Osteoblast (primary cell): Measurements from ENCODE around the gene ZKSCAN7. TPM values are rescaled to one million over a fixed set of nuclear protein-coding genes. Genes with fewer than 3 reads are reported as not detected.
"Not testable (repeated sequence)": the region's sequence is repeated elsewhere in the genome, so short reads cannot be mapped to it uniquely, and the experiment has no call there.

Experiments used
- DNase-seq: peaks from one replicate; pipeline ENCODE4 v3.0.0; 2011; ENCODE audit warnings: low spot score, mixed read lengths; ENCODE audit not compliant: insufficient read length; ENCODE audit errors: missing footprints
- H2AFZ ChIP-seq: 2 replicates; pipeline ENCODE4 v1.6.0; 2011; ENCODE audit warnings: mild to moderate bottlenecking, low read length
- H3K27ac ChIP-seq: 2 replicates; pipeline ENCODE4 v1.5.1; 2011; ENCODE audit warnings: mild to moderate bottlenecking, low read depth, low read length, moderate library complexity
- H3K27me3 ChIP-seq: 2 replicates; pipeline ENCODE4 v1.6.0; 2012; ENCODE audit warnings: mild to moderate bottlenecking, control low read depth, inconsistent platforms, low read length, moderate library complexity; ENCODE audit not compliant: insufficient read depth
- H3K36me3 ChIP-seq: 2 replicates; pipeline ENCODE4 v1.5.1; 2011; ENCODE audit warnings: mild to moderate bottlenecking, low read length, control low read depth, moderate library complexity; ENCODE audit not compliant: insufficient read depth
- H3K4me1 ChIP-seq: 2 replicates; pipeline ENCODE4 v1.5.1; 2011; ENCODE audit warnings: mild to moderate bottlenecking, low read length, control low read depth, moderate library complexity; ENCODE audit not compliant: insufficient read depth
- H3K4me2 ChIP-seq: 2 replicates; pipeline ENCODE4 v1.6.0; 2011; ENCODE audit warnings: mild to moderate bottlenecking, low read length; ENCODE audit not compliant: insufficient read depth
- H3K4me3 ChIP-seq: fragments of 200-600 bp; sonication (generic); 3 replicates; pipeline ENCODE4 v1.5.1; 2012; ENCODE audit warnings: mild to moderate bottlenecking, low read length, inconsistent platforms; ENCODE audit not compliant: insufficient read depth
- H3K79me2 ChIP-seq: 2 replicates; pipeline ENCODE4 v1.6.0; 2012; ENCODE audit warnings: mild to moderate bottlenecking, low read length, control low read depth, inconsistent platforms; ENCODE audit not compliant: insufficient read depth
- H3K9me3 ChIP-seq: 2 replicates; pipeline ENCODE4 v1.5.1; 2011; ENCODE audit warnings: low read depth, low read length, control low read depth
- H4K20me1 ChIP-seq: 2 replicates; pipeline ENCODE4 v1.6.0; 2012; ENCODE audit warnings: mild to moderate bottlenecking, low read length, control low read depth; ENCODE audit not compliant: insufficient read depth
- total RNA-seq: library from RNA; depleted of rRNA; stranded (reverse); fragments of >200 nt; gene quantifications from 2 replicates; pipeline ENCODE4 v1.2.3, GENCODE V29; 2012
- TF ChIP-seq, protein P1 (sequence below): IDR thresholded peaks from 2 replicates; pipeline ENCODE4 v1.5.1; 2011; ENCODE audit warnings: mild to moderate bottlenecking, low read depth, low read length, moderate library complexity; ENCODE audit errors: extremely low read depth

ZKSCAN7 gene
- total RNA-seq, 1 donor: 9.8 TPM

DNA sequence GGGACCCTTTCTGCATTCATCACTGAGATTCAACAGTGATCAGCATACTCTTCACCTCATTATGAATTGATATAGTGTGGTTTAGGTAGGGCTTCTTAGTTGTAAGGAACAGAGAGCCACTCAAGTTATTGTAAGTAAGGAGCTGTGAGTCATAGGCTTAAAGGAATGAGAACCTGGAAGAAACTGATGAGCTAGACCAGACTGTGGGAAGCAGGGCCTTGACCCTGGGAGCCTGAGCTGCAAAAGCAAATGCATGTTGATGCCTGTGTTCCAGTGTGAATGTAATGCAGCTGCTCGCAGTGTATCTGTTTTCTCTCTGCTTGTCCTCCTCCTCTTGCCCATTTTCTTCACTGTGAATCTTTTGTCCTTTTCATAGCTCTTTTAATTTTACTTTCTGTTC is 13.6 kb downstream of the ZKSCAN7 start:
- Histone ChIP-seq H3K36me3 (peaks cover 46% of the 10 kb centered on the region), H3K27me3 (no peaks in the 10 kb centered on the region), H4K20me1 (no peaks in the 10 kb centered on the region), H3K4me2 (no peak overlapping the region), H3K27ac (no peak overlapping the region), H3K4me3 (no peak overlapping the region), H3K79me2 (no peaks in the 10 kb centered on the region), H2AFZ (no peak overlapping the region), H3K9me3 (peaks cover 25% of the 10 kb centered on the region), H3K4me1 (no peaks in the 10 kb centered on the region)
- DNase-seq: no peak
- TF ChIP-seq, protein P1, sequence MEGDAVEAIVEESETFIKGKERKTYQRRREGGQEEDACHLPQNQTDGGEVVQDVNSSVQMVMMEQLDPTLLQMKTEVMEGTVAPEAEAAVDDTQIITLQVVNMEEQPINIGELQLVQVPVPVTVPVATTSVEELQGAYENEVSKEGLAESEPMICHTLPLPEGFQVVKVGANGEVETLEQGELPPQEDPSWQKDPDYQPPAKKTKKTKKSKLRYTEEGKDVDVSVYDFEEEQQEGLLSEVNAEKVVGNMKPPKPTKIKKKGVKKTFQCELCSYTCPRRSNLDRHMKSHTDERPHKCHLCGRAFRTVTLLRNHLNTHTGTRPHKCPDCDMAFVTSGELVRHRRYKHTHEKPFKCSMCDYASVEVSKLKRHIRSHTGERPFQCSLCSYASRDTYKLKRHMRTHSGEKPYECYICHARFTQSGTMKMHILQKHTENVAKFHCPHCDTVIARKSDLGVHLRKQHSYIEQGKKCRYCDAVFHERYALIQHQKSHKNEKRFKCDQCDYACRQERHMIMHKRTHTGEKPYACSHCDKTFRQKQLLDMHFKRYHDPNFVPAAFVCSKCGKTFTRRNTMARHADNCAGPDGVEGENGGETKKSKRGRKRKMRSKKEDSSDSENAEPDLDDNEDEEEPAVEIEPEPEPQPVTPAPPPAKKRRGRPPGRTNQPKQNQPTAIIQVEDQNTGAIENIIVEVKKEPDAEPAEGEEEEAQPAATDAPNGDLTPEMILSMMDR: no peak

DNA sequence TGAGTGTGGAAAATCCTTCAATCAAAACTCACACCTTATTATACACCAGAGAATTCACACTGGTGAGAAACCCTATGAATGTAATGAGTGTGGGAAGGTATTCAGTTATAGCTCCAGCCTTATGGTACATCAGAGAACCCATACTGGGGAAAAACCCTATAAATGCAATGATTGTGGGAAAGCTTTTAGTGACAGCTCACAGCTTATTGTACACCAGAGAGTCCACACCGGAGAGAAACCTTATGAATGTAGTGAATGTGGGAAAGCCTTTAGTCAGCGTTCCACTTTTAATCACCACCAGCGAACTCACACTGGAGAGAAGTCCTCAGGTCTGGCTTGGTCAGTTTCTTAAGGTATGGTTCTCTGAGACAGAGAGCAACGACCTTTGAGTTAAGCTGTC is 16.0 kb downstream of the ZKSCAN7 start:
- H3K36me3 ChIP-seq: peaks cover 38% of the 10 kb centered on the region
- H4K20me1 ChIP-seq: no peaks in the 10 kb centered on the region
- TF ChIP-seq, protein P1: no peak
- H3K27me3 ChIP-seq: no peaks in the 10 kb centered on the region
- no peak for DNase-seq
- H3K4me3 ChIP-seq: no peak overlapping the region
- H3K79me2 ChIP-seq: no peaks in the 10 kb centered on the region
- no peak overlapping the region for H3K4me2 ChIP-seq
- H3K27ac ChIP-seq: no peak overlapping the region
- peaks cover 25% of the 10 kb centered on the region for H3K9me3 ChIP-seq
- H3K4me1 ChIP-seq: no peaks in the 10 kb centered on the region
- no peak overlapping the region for H2AFZ ChIP-seq

DNA sequence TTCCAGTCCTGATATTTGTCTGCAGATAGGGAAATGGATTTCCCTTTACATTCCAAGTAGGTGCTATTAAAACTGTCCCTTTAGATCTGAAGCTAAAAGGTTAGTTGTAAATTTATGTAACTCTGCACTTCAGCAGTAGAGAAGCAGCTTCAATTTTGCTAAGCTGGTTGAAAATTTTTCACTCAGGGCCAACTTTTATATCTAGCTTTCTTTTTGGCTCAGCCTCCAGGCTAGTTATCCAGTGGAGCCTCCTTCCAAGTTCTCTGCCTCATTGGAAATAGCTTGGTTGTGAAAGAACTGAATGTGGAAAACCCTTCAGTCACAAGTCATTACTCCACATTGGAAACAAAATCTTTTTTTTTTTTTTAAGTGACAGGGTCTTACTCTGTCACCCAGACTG is 21.6 kb downstream of the ZKSCAN7 start:
- DNase-seq: no peak
- Histone ChIP-seq H3K4me1 (no peaks in the 10 kb centered on the region), H2AFZ (no peak overlapping the region), H4K20me1 (no peaks in the 10 kb centered on the region), H3K79me2 (no peaks in the 10 kb centered on the region), H3K4me3 (no peak overlapping the region), H3K36me3 (peaks cover 1% of the 10 kb centered on the region), H3K4me2 (no peak overlapping the region), H3K27me3 (no peaks in the 10 kb centered on the region), H3K9me3 (peaks cover 8% of the 10 kb centered on the region), H3K27ac (no peak overlapping the region)
- TF ChIP-seq, protein P1: no peak

DNA sequence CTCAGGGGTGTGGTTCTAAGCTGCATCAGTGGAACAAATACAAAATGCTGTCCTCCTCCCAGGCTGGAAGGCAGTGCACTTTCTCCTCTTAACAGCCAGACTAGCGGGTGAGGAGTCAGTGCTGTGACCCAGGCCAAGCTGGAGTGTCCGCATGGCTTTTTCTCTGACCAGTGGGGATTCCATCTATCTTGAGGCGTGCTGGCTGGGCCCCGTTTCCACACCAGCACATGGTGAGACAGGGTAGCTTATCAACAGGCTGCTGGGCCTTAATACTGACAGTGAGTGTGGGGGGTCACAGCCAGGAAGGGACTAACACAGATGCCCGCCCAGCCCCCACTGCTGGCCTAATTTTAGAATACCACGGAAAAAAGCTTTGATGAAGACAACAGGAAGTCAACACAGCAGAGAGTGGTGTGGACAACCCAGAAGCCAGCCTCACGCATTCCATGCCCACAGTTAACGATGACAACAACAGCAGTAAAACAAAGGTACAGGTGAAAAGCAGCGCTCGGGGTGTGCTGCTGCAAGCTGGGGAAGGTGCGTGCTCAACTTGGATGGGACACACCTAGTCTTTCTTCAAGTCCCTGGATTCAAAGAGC is 22.5 kb downstream of the ZKSCAN7 start:
- not testable (repeated sequence) for H3K79me2 ChIP-seq, H2AFZ ChIP-seq, H3K4me2 ChIP-seq, H3K27me3 ChIP-seq, H3K4me3 ChIP-seq, H3K27ac ChIP-seq, H4K20me1 ChIP-seq, DNase-seq, H3K36me3 ChIP-seq, H3K9me3 ChIP-seq, H3K4me1 ChIP-seq

DNA sequence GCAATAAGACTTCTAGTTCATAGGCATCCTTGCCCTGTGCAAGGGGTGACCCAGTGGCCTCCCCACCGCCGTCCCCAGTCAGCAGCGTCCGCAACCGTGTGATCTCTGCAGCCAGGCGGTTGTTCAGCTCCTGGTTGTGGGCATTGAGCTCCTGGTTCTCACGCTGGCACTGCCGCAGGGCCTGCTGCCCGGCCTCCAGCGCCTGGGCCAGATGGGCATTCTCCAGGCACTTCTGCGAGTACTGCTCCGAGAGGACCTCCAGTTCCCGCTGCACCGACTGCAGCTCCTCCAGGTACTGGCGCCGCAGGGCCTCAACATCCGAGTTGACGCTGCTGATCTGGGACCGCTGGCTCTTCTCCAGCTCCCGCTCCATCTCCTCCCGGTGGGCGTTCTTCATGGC is 23.3 kb downstream of the ZKSCAN7 start:
- H3K4me3 ChIP-seq, H3K79me2 ChIP-seq, H3K36me3 ChIP-seq, H4K20me1 ChIP-seq, DNase-seq, H3K27ac ChIP-seq, H3K27me3 ChIP-seq, H3K4me2 ChIP-seq, H2AFZ ChIP-seq, H3K4me1 ChIP-seq, H3K9me3 ChIP-seq: not testable (repeated sequence)

DNA sequence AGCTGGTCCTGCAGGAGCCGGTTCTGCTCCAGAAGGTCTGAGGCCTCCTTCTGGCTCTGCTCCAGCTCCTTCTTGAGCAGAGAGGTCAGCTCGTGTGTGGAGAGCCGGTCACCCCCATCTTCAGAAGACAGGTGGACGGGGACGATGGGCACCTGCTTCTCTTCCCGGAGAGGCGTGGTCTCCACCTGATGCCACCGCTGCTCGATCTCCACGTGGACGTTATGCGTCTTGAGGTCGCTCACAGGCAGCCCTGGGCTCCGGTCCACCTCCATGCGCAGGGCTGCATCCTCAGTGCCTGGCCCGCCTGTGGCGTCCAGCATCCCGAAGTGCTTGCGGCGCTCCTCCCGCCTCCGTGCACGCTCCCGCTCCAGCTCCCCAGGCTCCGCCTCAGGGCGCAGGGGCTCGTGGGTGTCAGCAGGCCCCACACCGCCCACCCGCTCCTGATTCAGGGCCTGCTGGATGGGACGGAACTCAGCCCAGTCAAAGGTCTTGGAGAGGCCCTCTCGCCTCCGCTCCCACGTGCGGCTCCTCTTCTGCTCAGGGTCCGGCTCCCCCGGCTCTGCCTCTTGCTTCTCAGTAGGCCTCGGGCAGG is 24.0 kb downstream of the ZKSCAN7 start:
- H3K27ac ChIP-seq, H3K4me1 ChIP-seq: not testable (repeated sequence)

DNA sequence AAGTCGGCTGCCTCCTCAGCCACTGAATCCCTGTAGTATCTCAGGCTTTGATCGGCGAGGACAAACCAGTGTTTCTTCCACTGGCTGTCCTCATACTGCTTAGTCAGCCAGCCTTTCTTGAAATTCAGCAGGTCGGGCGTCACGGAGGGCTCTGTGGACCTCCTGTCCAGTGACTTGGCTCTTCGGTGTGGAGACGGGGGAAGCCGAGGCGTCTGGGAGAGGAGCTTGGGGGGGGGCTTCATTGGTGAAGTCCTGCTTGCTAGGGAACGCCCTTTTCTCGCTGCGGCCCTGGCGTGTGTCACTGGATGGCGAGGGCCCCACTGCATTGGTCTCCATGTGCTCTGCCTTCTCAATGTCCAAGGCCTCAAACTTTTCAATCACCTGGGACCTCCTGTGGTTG is 24.8 kb downstream of the ZKSCAN7 start:
- not testable (repeated sequence) for DNase-seq, H3K4me1 ChIP-seq, H3K36me3 ChIP-seq, H3K27ac ChIP-seq, H4K20me1 ChIP-seq, H3K4me2 ChIP-seq, H3K4me3 ChIP-seq, H3K9me3 ChIP-seq, H3K79me2 ChIP-seq, H2AFZ ChIP-seq, H3K27me3 ChIP-seq

More for the DNA sequence above, 24.0 kb downstream of the ZKSCAN7 start:
- H3K79me2 ChIP-seq, DNase-seq, H3K9me3 ChIP-seq, H4K20me1 ChIP-seq, H3K4me2 ChIP-seq, H3K27me3 ChIP-seq, H3K36me3 ChIP-seq, H2AFZ ChIP-seq, H3K4me3 ChIP-seq: not testable (repeated sequence)
